Stimulated activated CD8-positive, alpha-beta memory T cell treated with anti-CD3 and anti-CD28 coated beads, Interleukin-15, amount 100 ng/mL, for 24 hours (primary cell): Measurements from ENCODE around the gene P4HA2.
"Not testable (repeated sequence)": the region's sequence is repeated elsewhere in the genome, so short reads cannot be mapped to it uniquely, and the experiment has no call there.

ENCODE experiments used
- DNase-seq: peaks from one replicate; pipeline ENCODE4 v3.0.0-alpha.2; 2020; ENCODE audit warnings: low read depth

P4HA2 gene

DNA sequence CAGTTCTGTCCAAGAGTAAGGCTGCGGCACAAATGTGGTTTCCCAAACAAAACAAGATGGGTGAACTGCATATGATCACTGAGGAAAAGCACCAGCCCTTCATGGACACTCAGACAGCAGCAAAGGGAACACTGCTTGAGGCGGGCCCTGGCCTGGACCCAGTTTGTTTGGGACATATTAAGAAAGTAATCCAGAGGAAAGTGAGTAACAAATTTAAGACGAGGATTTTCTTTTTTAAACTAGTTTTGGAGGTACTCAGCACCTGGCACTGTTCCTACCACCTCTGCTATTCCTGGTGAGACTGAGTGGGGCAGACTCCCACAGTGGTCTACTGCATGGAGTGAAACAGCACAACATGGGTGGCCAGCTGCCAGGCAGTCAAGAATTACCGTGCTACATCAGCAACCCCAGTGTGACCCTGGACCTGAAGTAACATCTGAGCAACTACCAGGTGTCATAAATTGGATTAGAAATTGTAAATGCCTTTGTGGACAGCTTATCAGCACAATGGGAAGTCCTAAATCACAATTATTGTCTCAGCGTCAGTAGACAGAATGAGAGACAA lies 28.5 kb downstream of the P4HA2 start:
- DNase-seq = no peak

DNA sequence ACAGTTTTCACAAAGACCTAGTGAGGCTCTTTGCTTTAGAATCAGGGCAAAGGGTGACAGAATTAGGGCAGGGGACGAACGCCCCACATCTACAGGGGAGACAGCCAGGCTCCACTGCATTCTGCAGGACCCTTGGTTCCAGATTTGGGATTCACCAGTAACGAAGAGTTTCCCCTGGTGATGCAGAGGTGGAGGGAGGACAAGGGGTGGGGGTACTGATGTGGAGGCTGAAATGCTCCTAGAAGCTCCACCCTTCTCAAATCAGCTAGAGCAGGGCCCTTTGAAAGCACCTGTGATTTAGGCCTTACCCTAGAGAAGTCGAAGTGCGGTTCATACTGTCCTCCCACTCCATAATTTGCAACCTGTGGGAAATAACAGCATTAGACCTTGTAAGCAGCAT lies 29.1 kb downstream of the P4HA2 start:
- no peak for DNase-seq

DNA sequence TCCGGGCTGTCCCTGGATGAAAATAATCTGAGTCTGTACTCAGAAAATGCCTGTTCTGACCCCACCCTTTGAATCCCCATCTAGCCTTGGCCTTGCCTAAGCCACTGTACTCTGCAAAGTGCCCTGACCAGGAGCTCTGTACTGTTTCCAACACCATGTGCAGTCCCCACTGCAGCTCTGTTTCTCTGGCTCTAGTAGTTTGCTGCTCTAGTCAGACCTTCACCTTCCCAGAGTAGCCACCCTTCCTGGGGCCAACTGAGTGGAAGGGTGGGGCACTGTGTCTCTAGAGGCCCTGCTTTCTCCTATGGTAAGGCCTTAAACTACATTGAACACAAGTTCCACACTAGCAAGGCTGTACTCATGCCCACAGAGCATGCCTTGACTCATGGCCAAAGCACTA lies 31.9 kb downstream of the P4HA2 start:
- DNase-seq = no peak

DNA sequence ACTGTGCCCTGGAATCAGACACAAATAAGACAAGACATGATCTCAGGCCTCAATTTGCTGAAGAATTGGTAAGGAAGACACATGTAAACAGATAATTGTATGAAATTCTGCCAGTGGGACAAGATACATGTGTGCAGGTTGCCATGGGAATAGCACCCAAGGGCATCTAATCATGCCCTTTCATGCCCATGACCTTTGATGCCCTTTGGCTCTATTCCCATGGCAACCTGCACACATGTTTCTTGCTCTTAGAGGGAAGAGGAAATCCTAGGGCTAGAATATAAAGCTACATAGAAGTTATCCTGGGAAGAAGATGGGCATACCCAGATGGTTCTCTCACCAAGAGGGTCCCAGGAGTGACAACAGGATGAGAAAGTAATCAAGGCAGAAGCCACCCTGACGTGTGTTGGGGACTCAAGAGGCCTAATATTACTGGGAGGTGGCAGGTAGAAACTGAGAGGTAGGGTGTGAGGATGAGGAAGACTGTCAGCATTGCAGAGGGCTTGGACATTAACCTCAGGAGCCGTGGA lies 34.4 kb downstream of the P4HA2 start:
- no peak for DNase-seq

DNA sequence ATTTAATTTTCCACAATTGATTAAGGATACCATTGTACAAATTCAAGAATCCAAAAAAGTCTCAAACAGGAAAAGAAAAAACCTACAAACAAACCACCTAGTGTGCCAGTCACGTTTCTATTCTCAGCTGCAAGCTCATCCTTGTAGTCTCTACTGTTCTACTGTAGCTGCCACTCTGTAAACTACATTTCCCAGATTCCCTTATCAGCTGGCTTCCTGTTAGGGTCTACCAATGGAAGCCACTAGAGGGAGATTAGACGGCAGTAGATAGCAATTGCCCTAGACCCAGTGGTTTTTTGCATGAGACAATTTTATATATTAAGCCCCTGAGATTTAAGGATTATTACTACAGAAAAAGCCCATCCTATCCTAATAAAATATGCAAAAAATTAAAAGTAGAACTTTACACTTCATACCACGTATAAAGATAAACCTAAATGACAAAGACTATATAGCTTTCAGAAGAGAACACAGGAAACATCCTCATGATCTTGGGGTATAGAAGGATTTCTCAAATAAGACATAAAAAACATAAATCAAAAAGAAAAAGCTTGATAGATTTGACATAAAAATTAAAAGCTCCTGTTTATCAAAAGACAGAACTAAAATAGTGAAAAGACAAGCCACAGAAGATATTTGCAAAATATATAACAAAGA lies 37.4 kb downstream of the P4HA2 start:
- DNase-seq = no peak

DNA sequence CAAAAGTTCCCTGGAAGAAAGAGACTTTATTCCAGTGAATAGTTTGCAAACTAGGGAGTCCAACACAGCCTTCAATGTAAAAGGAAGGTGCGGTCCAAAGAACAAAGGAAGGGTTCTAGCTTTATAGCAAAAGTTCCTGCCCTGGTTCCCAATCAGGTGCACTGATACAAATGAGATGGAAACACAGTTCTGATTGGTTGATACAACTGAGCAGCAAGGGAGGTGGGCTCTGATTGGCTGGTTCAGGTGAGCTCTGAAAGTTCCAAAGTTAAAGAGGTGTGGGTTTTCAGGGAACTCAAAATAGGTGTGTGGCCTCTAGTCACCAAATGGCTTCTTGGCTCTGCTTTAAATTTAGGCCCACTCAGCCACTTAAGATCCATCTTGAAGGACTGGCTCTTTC lies 43.1 kb downstream of the P4HA2 start:
- no peak for DNase-seq

DNA sequence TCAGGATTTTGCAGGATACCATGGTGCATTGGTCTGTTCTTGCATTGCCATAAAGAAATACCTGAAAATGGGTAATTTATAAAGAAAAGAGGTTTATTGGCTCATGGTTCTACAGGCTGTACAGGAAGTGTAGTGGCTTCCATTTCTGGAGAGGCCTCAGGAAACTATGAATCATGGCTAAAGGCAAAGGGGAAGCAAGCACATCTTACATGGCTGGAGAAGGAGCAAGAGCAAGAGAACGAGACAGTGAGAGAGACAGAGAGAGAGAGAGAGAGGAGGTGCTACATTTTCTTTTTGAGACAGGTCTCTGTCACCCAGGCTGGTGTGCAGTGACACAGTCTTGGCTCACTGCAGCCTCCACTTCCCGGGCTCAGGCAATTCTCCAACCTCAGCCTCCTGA lies 43.9 kb downstream of the P4HA2 start:
- no peak for DNase-seq

DNA sequence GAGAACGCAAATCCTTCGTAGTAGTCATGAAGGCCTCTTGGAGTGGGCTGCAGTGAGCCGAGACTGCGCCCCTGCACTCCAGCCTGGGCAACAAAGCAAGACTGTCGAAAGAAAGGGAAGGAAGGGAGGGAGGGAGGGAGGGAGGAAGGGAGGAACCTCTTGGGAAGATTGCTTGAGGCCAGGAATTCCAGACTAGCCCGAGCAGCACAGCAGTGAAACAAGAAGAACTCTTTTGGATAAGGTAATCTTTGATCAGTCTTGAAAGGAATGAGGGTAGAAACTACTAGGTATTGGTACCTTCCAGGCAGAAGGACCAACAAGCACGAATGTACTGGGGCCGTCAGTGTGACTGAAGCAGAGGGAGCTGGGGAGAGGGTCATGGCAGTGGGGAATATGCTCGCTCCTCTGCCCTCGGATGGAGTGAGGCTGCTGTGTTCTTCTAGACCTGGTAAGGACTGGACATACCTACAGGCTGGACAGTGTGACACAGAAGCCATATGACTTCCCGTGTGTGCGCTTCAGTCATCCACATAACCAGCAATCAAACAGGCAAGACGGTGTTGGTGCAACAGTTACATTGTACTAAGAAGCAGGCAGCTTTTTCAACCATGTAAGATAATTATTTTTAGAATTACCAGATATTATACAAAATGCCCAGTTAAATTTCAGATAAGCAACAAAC lies 45.2 kb downstream of the P4HA2 start:
- no peak for DNase-seq

DNA sequence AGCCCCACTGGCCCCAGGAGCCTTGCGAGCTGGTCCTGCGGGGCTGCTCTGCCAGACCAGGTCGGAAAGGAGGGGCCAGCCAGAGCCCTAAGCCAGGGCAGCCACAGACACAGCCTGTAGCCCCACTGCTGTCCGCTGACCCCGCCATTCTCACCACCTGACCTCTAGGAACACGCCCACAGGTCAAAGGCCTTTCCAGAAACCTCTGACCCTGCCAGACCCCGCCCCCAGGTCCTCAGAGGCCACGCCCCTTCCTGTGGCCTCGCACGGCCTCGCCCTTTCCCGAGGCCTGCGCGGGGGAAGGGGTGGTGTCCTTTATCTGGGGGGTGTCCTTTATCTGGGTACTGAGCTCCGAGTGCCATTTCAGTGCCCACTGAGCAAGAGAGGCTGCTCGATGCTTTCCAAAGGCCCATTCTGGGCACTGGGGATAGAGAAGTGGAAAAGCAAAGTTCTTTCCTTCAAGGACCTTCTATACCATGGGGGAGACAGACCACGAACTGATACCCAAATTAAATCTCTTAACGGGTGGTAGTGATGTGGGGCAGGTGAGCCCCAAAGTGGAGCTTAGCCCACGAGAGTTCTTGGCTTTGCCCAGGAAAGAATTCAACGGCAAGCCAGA lies 46.5 kb downstream of the P4HA2 start:
- DNase-seq = no peak

DNA sequence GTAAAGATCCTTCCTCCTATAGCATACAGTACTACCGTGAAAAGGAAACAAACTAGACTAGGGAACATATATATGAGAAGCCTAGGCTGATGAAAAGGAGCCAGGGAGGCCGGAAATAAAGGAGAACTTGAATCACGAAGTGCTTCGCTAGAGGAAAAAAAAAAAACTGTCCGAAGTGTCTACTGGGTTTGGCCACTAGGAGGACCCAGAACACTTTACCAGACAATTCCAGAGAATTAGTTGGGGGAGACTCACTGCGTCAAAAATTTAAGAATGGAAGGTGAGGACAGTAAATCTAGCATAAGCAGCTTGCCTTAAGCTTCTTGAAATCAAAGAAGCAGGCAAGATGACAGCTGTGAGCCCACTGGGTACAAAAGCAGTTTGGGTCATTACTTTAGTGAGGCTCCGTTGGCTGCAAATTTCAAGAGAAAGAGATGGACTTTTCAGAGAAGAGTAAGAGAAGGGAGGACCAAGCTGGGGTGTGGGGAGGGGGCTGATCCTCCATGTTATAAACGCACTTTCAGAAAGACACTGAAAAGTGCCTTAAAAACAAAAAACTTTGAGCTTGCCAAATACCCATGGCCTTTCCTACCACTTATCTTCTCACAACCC lies 47.4 kb downstream of the P4HA2 start:
- no peak for DNase-seq

DNA sequence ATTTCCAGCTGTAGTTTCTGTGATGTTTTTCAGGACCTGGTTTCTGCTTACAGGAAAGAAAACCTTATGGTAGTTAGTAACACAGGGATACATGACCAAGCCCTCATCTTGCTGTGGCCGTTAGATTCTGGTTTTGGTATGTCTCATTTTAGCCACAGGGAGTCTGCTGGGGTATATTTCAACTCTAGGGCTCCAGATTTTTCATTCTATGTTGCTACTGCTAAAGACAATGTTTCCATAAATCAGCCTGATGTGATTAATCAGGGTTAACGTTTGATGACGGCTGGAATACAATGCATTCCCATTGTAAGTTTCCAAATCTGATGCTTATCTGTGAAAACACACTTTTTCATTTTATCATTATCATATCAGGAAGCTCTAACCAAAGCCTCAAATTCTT lies 48.2 kb downstream of the P4HA2 start:
- DNase-seq = no peak

DNA sequence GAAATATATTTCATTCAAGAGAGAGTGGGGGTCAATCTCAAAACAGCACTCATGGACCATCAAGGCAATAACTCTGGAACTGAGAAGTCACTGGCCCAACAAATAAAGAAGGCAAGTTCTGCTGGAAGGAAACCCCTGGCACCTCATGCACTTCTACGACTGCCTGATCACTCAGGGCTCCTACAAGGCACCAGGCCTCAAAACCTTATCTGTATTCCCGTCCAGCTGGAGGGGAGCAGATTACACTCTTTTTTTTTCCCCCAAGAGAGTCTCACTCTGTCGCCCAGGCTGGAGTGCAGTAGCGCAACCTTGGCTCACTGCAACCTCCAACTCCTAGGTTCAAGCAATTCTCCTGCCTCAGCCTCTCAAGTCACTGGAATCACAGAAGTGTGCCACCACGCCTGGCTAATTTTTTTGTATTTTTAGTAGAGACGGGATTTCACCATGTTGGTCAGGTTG lies 49.9 kb downstream of the P4HA2 start:
- DNase-seq = no peak

DNA sequence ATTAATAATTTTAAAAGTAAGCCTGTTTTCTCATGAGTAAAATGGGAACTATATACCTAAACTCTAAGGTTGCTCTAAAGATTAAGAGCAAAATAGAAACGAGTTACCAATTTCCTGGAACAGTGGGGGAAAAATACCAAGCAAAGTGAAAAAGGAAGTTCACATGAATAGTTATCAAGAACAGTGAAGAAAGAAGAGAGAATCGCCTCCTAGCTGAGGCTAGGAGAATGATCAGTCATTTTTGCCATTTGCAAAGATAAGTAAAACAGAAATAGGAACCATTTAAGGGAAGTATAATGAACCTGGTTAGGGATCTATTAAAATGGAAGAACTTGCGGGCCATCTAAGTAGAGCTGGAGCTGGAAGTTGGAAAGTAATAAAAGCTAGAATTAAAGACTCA lies 50.7 kb downstream of the P4HA2 start:
- no peak for DNase-seq

DNA sequence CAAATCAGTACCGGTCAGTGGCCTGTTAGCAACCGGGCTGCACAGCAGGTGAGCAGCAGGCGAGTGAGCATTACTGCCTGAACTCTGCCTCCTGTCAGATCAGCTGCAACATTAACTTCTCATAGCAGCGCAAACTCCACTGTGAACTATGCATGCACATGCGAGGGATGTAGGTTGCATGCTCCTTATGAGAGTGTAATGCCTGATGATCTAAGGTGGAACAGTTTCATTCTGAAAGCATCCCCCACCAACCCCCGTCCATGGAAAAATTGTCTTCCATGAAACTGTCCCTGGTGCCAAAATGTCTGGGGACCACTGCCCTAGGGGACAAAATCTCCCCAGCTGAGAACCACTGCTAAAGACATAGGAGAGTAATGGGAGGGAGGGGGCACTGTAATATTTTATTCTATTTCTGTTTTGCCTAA lies 51.1 kb downstream of the P4HA2 start:
- no peak for DNase-seq

DNA sequence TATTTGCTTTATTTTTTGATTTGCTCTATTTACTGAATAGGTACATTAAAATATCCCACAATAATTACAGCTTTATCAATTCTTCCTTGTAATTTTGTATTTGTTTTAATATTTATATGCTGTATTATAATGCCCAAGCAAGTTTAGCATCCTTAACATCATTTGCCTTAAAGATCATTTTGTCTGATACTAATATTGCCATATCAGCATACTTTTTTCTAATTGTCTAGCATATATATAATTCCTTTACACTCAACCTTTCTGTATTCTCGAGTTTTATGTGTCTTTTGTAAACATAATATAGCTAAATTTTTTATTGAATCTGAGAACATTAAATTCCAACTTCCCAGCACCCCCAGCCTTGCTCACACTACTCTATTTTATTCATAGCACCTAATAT lies 64.7 kb downstream of the P4HA2 start:
- DNase-seq = no peak

DNA sequence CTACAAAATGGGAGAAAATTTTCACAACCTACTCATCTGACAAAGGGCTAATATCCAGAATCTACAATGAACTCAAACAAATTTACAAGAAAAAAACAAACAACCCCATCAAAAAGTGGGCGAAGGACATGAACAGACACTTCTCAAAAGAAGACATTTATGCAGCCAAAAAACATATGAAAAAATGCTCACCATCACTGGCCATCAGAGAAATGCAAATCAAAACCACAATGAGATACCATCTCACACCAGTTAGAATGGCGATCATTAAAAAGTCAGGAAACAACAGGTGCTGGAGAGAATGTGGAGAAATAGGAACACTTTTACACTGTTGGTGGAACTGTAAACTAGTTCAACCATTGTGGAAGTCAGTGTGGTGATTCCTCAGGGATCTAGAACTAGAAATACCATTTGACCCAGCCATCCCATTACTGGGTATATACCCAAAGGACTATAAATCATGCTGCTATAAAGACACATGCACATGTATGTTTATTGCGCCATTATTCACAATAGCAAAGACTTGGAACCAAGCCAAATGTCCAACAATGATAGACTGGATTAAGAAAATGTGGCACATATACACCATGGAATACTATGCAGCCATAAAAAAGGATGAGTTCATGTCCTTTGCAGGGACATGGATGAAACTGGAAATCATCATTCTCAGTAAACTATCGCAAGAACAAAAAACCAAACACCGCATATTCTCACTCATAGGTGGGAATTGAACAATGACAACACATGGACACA lies 65.9 kb downstream of the P4HA2 start:
- DNase-seq = not testable (repeated sequence)

DNA sequence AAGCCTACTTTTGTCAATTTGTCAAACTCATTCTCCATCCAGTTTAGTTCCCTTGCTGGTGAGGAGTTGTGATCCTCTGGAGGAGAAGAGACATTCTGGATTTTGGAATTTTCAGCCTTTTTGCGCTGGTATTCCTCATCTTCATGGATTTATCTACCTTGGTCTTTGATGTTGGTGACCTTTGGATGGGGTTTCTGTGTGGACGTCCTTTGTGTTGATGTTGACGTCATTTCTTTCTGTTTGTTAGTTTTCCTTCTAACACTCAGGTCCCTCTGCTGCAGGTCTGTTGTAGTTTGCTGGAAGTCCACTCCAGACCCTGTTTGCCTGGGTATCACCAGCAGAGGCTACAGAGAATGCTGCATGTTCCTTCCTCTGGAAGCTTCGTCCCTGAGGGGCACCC lies 71.2 kb downstream of the P4HA2 start:
- no peak for DNase-seq

DNA sequence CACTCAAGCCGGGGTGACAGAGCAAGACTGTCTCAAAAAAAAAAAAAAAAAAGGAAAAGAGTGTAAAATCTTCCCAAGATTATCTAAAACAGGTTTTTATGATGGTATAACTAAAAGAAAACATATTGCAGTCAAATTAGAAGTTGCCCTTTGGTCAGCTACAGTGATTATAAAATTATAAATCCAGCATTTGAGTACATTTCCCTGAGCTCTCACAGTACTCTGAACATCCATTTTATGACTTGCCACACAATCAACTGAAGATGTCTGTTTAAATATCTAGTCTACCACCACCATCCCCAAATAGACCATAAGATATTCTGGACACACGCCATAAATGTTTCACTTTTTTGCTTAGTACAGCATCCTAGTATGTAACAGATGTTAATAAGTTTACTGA lies 77.1 kb downstream of the P4HA2 start:
- DNase-seq = no peak

DNA sequence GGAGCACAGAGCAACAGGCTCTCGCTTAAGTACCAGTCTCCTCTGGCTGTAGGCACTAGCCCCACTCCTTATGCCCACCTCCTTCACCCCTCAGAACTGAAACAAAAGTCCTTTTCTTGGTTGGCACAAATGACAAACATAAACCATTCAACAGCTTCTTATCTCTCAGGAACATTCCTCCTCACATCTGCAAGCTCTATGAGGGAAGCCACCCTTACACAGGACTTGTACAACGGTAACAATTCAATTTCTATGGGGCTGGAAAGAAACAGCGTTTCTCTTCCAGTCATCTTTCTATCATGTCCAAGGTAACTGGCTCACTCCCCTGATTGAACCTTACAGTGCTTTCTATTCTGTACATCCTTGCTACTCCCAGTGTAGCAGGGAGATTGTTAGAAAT lies 80.0 kb downstream of the P4HA2 start:
- DNase-seq = no peak

DNA sequence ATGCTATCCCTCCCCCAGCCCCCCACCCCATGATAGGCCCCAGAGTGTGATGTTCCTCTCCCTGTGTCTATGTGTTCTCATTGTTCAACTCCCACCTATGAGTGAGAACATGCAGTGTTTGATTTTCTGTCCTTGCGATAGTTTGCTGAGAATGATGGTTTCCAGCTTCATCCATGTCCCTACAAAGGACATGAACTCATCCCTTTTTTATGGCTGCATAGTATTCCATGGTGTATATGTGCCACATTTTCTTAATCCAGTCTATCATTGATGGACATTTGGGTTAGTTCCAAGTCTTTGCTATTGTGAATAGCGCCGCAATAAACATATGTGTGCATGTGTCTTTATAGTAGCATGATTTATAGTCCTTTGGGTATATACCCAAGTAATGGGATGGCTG lies 82.3 kb downstream of the P4HA2 start:
- DNase-seq = not testable (repeated sequence)

DNA sequence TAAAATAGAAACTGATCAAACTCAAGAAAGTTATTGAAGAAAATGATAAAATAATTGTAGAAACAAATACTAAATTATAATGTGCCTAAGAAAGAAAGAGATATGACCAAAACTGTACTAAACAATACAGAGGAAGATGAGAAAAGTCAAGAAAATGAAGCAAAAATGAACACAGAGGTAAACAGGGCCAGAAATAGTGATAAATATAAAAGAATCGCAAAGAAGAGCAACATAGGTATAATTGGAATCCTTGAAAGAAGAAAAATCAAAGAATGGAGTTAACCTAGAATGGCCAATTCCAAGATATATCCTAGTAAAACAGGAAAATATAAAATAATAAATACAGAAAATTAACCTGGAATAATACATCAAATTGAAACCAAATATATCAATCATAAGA lies 84.5 kb downstream of the P4HA2 start:
- DNase-seq = no peak

DNA sequence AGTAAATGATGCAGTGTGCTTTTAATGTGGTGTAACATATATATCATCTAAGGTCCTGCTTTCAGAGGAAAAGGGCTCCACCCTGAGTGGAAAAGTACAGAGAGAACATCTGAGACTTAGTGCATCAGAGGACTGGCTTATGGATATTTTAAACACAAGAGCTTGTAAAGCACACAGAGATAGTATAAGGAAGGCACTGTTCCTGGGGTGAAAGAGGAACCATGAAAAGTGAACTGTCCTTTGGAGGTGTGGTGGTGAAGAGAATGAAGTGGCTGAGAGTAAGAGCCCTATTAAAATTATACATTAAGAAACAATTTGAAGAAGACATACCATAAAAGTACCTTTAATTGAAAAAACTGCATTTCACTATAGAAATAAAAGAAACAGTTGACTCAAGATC lies 85.2 kb downstream of the P4HA2 start:
- no peak for DNase-seq
